Mesenchymal stem cell (in vitro differentiated cells and primary cell): ENCODE measurements around the gene CYRIA. TPM values are rescaled to one million over a fixed set of nuclear protein-coding genes. Genes with fewer than 3 reads are reported as not detected.

Experiments used
- DNase-seq: peaks from one replicate; pipeline ENCODE4 v3.0.0-alpha.2; 2013
- H2AFZ ChIP-seq: one replicate; pipeline ENCODE4 v1.6.1; 2013; ENCODE audit warnings: low read depth, mild to moderate bottlenecking, control low read depth, inconsistent platforms, low read length, moderate library complexity
- H2AK5ac ChIP-seq: 2 replicates; pipeline ENCODE4 v1.6.1; 2013; ENCODE audit warnings: low read length, moderate library complexity, mild to moderate bottlenecking, inconsistent platforms; ENCODE audit not compliant: severe bottlenecking
- H2BK120ac ChIP-seq: one replicate; pipeline ENCODE4 v1.6.1; 2013; ENCODE audit warnings: low read depth, mild to moderate bottlenecking, inconsistent platforms, low read length, moderate library complexity
- H2BK12ac ChIP-seq, 2 experiments: one replicate each; pipeline ENCODE4 v1.6.1; 2013; ENCODE audit warnings: inconsistent platforms in 2 of 2, low read length in 2 of 2, mild to moderate bottlenecking in 2 of 2, moderate library complexity in 2 of 2, control low read depth in 1 of 2
- H2BK15ac ChIP-seq: one replicate; pipeline ENCODE4 v1.6.1; 2013; ENCODE audit warnings: mild to moderate bottlenecking, low read depth, inconsistent platforms; ENCODE audit not compliant: poor library complexity, severe bottlenecking
- H2BK5ac ChIP-seq: 2 replicates; pipeline ENCODE4 v1.6.1; 2013; ENCODE audit warnings: low read depth, mild to moderate bottlenecking, low read length, control low read depth, inconsistent platforms; ENCODE audit not compliant: poor library complexity, severe bottlenecking
- H3K14ac ChIP-seq, 2 experiments: one replicate each; pipeline ENCODE4 v1.6.1; 2013; ENCODE audit warnings: inconsistent platforms in 2 of 2, low read length in 2 of 2, control low read depth in 1 of 2, mild to moderate bottlenecking in 1 of 2, moderate library complexity in 1 of 2
- H3K18ac ChIP-seq, 2 experiments: one replicate each; pipeline ENCODE4 v1.6.1; 2013; ENCODE audit warnings: inconsistent platforms in 2 of 2, low read length in 2 of 2, control low read depth in 1 of 2, low read depth in 1 of 2, mild to moderate bottlenecking in 1 of 2
- H3K23ac ChIP-seq, 2 experiments: one replicate each; pipeline ENCODE4 v1.6.1; 2013; ENCODE audit warnings: inconsistent platforms in 2 of 2, low read length in 2 of 2, mild to moderate bottlenecking in 2 of 2, moderate library complexity in 2 of 2, control low read depth in 1 of 2
- H3K27ac ChIP-seq: 2 replicates; pipeline ENCODE4 v1.5.1; 2013; ENCODE audit warnings: mild to moderate bottlenecking, moderate library complexity, low read length, control low read depth, inconsistent platforms; ENCODE audit not compliant: poor library complexity, severe bottlenecking
- H3K27me3 ChIP-seq, 2 experiments: 2 replicates each; pipeline versions ENCODE4 v1.6.1 to v1.7.0; 2013; ENCODE audit warnings: low read length in 2 of 2, mild to moderate bottlenecking in 2 of 2, moderate library complexity in 2 of 2, control low read depth in 1 of 2, inconsistent platforms in 1 of 2; ENCODE audit not compliant: control insufficient read depth in 1 of 2, insufficient read depth in 1 of 2
- H3K36me3 ChIP-seq, 2 experiments: 2 replicates each; pipeline versions ENCODE4 v1.6.1 to v1.7.0; 2013; ENCODE audit warnings: low read length in 2 of 2, control low read depth in 1 of 2, inconsistent platforms in 1 of 2, low read depth in 1 of 2, mild to moderate bottlenecking in 1 of 2; ENCODE audit not compliant: insufficient read depth in 2 of 2, control insufficient read depth in 1 of 2
- H3K4ac ChIP-seq, 2 experiments: one replicate each; pipeline ENCODE4 v1.6.1; 2013; ENCODE audit warnings: inconsistent platforms in 2 of 2, low read length in 2 of 2, mild to moderate bottlenecking in 2 of 2, moderate library complexity in 2 of 2, control low read depth in 1 of 2, low read depth in 1 of 2
- H3K4me1 ChIP-seq: 2 replicates; pipeline ENCODE4 v1.6.1; 2013; ENCODE audit warnings: low read depth, low read length, control low read depth; ENCODE audit not compliant: control insufficient read depth, insufficient read depth
- H3K4me2 ChIP-seq: 2 replicates; pipeline ENCODE4 v1.6.1; 2013; ENCODE audit warnings: low read length, mild to moderate bottlenecking, inconsistent platforms; ENCODE audit not compliant: poor library complexity, severe bottlenecking
- H3K4me3 ChIP-seq, 2 experiments: 2 replicates each; pipeline versions ENCODE4 v1.5.1 to v1.7.0; 2013; ENCODE audit warnings: low read length in 2 of 2, mild to moderate bottlenecking in 2 of 2, control low read depth in 1 of 2, low read depth in 1 of 2; ENCODE audit not compliant: insufficient read depth in 1 of 2
- H3K79me1 ChIP-seq: replicated peaks from 2 replicates; pipeline ENCODE4 v1.6.1; 2013; ENCODE audit warnings: mild to moderate bottlenecking, control low read depth, low read length, inconsistent platforms; ENCODE audit not compliant: poor library complexity, severe bottlenecking
- H3K9ac ChIP-seq: 2 replicates; pipeline ENCODE4 v1.7.0; 2013; ENCODE audit warnings: mild to moderate bottlenecking, low read length, moderate library complexity
- H3K9me3 ChIP-seq: 2 replicates; pipeline ENCODE4 v1.7.0; 2013; ENCODE audit warnings: mild to moderate bottlenecking, low read length; ENCODE audit not compliant: control insufficient read depth
- H4K8ac ChIP-seq: one replicate; pipeline ENCODE4 v1.6.1; 2013; ENCODE audit warnings: inconsistent platforms, mild to moderate bottlenecking, low read length, moderate library complexity
- H4K91ac ChIP-seq: one replicate; pipeline ENCODE4 v1.6.1; 2013; ENCODE audit warnings: mild to moderate bottlenecking, low read length, inconsistent platforms
- WGBS: methylation state at CpG from one replicate; pipeline ENCODE4 v1.1.7; 2013; ENCODE audit warnings: mixed read lengths; 5-methylcytosine and 5-hydroxymethylcytosine counted together
- polyA plus RNA-seq, 2 experiments: library from polyadenylated mRNA; stranded (reverse); fragments of 200-250 nt; gene quantifications; one replicate each; pipeline ENCODE4 v1.2.3, GENCODE V29; 2013

CYRIA gene
- 12.5 TPM for polyA plus RNA-seq (2013, experiment 1 of 2)
- 14.3 TPM for polyA plus RNA-seq (2013, experiment 2 of 2)

DNA sequence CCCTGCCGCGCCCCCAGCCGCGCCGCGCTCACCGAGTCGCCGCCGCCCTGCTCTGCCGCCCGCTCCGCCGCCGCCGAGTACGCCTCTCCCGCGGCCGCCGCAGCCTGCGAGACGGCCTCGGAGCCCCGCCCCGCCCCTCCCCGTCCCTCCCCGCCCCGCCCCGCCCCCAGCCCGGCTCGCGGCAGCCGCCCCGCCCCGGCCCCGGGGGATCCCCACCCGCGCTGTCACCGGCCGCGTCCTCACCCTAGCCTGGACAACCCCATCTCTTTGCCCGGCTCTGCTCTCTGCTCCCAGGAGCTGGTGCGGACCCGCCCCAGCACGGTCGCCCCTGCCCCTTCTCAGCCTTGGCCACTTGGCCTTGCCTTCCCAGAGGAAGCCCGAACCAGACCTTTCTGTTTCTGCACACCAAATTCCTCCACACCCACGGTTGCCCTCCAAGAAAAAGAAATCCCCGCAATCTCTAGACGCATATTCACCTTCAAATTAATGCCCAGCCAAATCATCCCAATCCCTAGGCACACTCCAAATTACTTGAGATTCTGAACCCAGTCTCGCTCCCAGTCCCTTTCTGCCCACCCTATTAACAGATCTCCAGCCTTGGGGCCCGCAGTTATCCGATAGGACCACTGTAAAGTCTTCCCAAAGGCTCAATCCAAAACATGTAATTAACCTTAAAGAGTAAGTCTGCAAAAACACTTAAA lies at the start of gene CYRIA:
CYRIA (minus strand) TSS at position 87 of the 701 bp plus-strand sequence. CDS start 77,715 bp downstream, outside the sequence.
- peak within 1 kb of the TSS; percentile 88 for H3K4me2 ChIP-seq
- peak; percentile 61 for DNase-seq
- peak within 1 kb of the TSS; percentile 67 to 84 for H3K18ac ChIP-seq
- H3K79me1 ChIP-seq = no peaks in the 10 kb centered on the region
- H4K91ac ChIP-seq = peak within 1 kb of the TSS; percentile 70
- H3K9me3 ChIP-seq = no peaks in the 10 kb centered on the region
- H3K4me1 ChIP-seq = peaks cover 26% of the 10 kb centered on the region
- peak within 1 kb of the TSS; percentile 65 for H2BK120ac ChIP-seq
- H2BK12ac ChIP-seq = peak within 1 kb of the TSS; percentile 65 to 94
- H2AK5ac ChIP-seq = no peak within 1 kb of the TSS
- peak within 1 kb of the TSS; percentile 27 to 69 for H3K4ac ChIP-seq
- peak within 1 kb of the TSS; percentile 82 for H3K9ac ChIP-seq
- peak within 1 kb of the TSS; percentile 39 for H3K27ac ChIP-seq
- WGBS = 8% methylated on average over 11 of the region's 54 CpGs
- peak within 1 kb of the TSS; percentile 82 for H2BK15ac ChIP-seq
- peaks cover 0 to 9% of the 10 kb centered on the region in 2 experiments for H3K27me3 ChIP-seq
- H3K36me3 ChIP-seq = no peaks in the 10 kb centered on the region
- peak within 1 kb of the TSS in 1 of 2 experiments; percentile 80 for H3K14ac ChIP-seq
- peak within 1 kb of the TSS; percentile 78 to 83 for H3K4me3 ChIP-seq
- peak within 1 kb of the TSS; percentile 21 for H4K8ac ChIP-seq
- H2BK5ac ChIP-seq = peak within 1 kb of the TSS; percentile 71
- H2AFZ ChIP-seq = peak within 1 kb of the TSS; percentile 95
- peak within 1 kb of the TSS in 1 of 2 experiments; percentile 74 for H3K23ac ChIP-seq

DNA sequence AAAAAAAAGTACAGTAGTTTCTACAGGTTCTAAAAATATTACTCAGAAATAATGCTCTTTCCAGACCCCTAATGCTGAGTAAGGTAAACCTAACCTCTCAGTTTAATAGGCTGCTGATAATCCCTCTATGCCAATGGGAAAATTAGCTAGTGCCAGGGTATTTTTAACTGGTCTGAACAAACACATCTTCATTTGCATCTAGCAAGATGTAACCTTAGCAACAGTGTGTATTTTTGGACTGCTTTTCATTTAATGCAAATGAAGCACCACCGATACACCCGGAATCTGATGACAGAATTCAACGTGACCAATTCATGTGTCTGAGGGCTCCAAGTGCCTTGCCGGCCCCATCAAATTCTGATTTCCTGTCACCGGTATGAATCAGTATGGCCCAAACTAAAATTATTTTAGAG lies 47.4 kb upstream of the CYRIA start:
- H3K4me2 ChIP-seq = no peak overlapping the region
- no peak overlapping the region for H3K14ac ChIP-seq
- no peak overlapping the region for H2BK120ac ChIP-seq
- no peak overlapping the region for H2AFZ ChIP-seq
- no peak overlapping the region for H4K91ac ChIP-seq
- no peak overlapping the region for H4K8ac ChIP-seq
- peaks cover 0 to 7% of the 10 kb centered on the region in 2 experiments for H3K27me3 ChIP-seq
- no peak for DNase-seq
- no peak overlapping the region for H2AK5ac ChIP-seq
- 89% methylated on average over 5 of the region's 5 CpGs for WGBS
- H3K79me1 ChIP-seq = no peaks in the 10 kb centered on the region
- no peak overlapping the region for H2BK15ac ChIP-seq
- H2BK12ac ChIP-seq = no peak overlapping the region
- H3K18ac ChIP-seq = no peak overlapping the region
- no peak overlapping the region for H3K9ac ChIP-seq
- H3K23ac ChIP-seq = no peak overlapping the region
- no peak overlapping the region for H3K4me3 ChIP-seq
- no peaks in the 10 kb centered on the region for H3K9me3 ChIP-seq
- H3K36me3 ChIP-seq = no peaks in the 10 kb centered on the region
- H3K27ac ChIP-seq = no peak overlapping the region
- no peak overlapping the region for H2BK5ac ChIP-seq
- peaks cover 5% of the 10 kb centered on the region for H3K4me1 ChIP-seq
- no peak overlapping the region for H3K4ac ChIP-seq

DNA sequence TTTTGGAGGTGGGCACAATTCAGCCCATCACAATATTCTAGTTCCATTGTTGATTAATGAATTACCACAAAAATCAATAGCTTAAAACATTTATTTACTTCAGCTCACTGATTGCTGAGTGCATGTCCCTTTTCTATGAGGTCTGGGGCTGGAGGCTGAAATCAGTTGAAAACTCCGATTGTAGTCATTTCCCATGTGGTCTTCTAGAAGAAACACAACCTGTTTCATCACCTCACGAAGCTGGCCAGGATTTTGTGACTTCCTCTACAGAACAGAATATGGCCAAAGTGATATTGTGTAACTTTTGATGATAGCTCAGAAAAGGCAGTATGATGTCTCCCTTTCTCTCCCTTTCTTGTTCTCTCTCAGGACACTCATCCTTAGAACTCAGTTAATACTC lies 44.1 kb upstream of the CYRIA start:
- Histone ChIP-seq H4K8ac (no peak overlapping the region), H2AK5ac (no peak overlapping the region), H2BK15ac (no peak overlapping the region), H2AFZ (no peak overlapping the region), H4K91ac (no peak overlapping the region), H3K4ac (no peak overlapping the region), H3K23ac (no peak overlapping the region), H3K9ac (no peak overlapping the region), H3K14ac (no peak overlapping the region), H3K27ac (no peak overlapping the region), H2BK120ac (no peak overlapping the region), H3K79me1 (no peaks in the 10 kb centered on the region), H3K18ac (no peak overlapping the region), H3K4me3 (no peak overlapping the region), H3K9me3 (no peaks in the 10 kb centered on the region), H3K4me1 (no peaks in the 10 kb centered on the region), H2BK5ac (no peak overlapping the region), H3K36me3 (no peaks in the 10 kb centered on the region), H2BK12ac (no peak overlapping the region), H3K4me2 (no peak overlapping the region), H3K27me3 (no peaks in the 10 kb centered on the region)
- DNase-seq = no peak
- WGBS = 90% methylated on average over 2 of the region's 2 CpGs

DNA sequence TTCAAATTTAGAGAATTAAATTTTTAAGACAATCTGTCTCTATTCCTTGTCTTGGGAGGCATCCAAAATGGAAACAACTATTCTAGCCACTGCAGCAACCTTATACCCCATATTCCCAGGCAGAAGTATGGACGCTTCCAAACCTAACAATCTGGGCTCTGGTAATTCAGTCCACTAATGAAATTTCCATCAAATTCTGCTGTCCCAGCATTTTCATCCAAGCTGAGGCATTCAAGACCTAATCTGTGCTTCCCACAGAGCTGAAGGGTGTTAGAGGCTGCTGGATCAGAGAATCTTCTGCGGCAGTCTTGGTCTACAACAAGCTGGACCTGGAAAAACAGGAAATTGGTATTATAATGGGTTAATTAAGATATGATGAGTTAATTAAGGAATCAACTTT lies 42.5 kb upstream of the CYRIA start:
- Histone ChIP-seq H2BK12ac (no peak overlapping the region), H3K4me3 (no peak overlapping the region), H3K23ac (no peak overlapping the region), H2AFZ (no peak overlapping the region), H3K79me1 (no peaks in the 10 kb centered on the region), H3K27ac (no peak overlapping the region), H3K4ac (no peak overlapping the region), H3K9me3 (no peaks in the 10 kb centered on the region), H2BK5ac (no peak overlapping the region), H3K27me3 (no peaks in the 10 kb centered on the region), H2BK15ac (no peak overlapping the region), H2AK5ac (no peak overlapping the region), H3K14ac (no peak overlapping the region), H3K36me3 (no peaks in the 10 kb centered on the region), H3K9ac (no peak overlapping the region), H4K91ac (no peak overlapping the region), H3K4me2 (no peak overlapping the region), H4K8ac (no peak overlapping the region), H2BK120ac (no peak overlapping the region), H3K4me1 (no peaks in the 10 kb centered on the region), H3K18ac (no peak overlapping the region)
- WGBS = 87% methylated on average over 2 of the region's 2 CpGs
- no peak for DNase-seq
